ENCODE data around the gene NUP58.
"Not testable (repeated sequence)": the region's sequence is repeated elsewhere in the genome, so short reads cannot be mapped to it uniquely, and the experiment has no call there.

NUP58 gene

DNA sequence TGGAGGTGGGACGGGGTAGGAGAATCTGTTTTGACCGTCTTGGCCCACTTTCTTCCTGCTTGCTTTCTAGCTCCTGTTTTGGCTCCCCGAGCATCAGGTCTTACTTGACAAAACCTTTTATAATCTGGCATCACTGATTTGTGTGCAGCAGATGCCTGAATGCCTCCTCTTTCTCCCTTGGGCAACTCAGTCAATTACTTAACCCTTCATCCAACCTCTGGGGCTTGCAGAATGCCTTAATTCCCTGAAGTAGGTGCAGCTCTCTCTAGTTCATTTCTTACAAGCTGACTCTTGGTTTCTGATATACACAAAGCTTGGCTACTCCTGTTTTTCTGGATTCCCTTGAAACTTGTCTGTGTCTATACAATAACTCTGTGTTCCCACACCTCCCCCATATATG lies 5.7 kb upstream of the NUP58 start:
- DNase-seq (ENCODE audit: low read depth), result no peak
- H3K4me3 ChIP-seq (ENCODE audit: control insufficient read depth, low read depth, low read length), result no peak overlapping the region
- no peak for TF ChIP-seq CTCF (conservative IDR thresholded peaks at IDR 0.05; ENCODE audit: control insufficient read depth, insufficient read depth, low read depth, low read length)

DNA sequence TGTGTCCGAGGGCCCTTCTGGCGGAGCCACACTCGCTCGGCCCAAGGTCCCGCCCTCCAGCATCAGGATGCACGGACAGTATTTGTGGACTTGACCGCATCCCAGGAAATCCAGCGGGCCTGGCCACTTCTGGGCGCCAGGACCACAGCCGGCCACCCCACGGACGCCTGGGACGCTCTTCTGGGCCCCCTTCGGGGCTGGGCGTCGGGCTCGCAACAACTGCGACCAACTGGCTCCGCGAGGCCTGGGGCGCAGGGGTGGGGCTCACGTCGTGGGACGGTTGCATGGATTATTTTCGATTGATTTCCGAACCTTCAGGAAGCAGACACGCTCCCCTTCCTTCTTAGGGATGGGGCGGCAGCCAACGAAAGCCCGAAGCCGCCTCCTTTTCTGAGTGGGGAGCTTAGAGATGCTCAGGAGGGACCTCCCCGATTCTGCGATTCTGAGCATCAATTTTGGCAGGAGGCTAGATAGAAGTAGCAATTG lies 521 bp upstream of the NUP58 start:
- H3K4me3 ChIP-seq (ENCODE audit: control insufficient read depth, low read depth, low read length), result peak overlapping the region; percentile 78
- DNase-seq (ENCODE audit: low read depth), result peak; percentile 34
- no peak for TF ChIP-seq CTCF (conservative IDR thresholded peaks at IDR 0.05; ENCODE audit: control insufficient read depth, insufficient read depth, low read depth, low read length)

DNA sequence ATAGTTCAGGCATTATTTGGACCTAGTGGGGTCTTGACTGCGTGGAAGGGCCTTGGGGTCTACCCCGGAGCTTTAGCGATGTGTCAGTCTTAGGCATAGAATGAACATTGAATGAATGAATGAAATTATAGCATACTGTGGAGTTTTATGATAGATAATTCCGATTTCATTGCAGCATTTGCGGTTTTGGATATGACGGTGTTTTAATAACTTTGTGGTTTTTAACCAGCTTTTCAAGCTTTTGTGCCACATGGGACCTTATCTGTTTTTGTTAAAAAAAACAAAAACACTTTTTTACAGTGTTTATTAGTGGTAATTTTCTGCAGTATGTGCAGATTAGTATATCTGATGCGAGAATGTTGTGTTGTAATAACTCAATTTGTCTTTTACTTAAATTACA lies 696 bp downstream of the NUP58 start:
- TF ChIP-seq CTCF (conservative IDR thresholded peaks at IDR 0.05; ENCODE audit: control insufficient read depth, insufficient read depth, low read depth, low read length), result no peak
- peak overlapping the region; percentile 78 for H3K4me3 ChIP-seq (ENCODE audit: control insufficient read depth, low read depth, low read length)
- no peak for DNase-seq (ENCODE audit: low read depth)

DNA sequence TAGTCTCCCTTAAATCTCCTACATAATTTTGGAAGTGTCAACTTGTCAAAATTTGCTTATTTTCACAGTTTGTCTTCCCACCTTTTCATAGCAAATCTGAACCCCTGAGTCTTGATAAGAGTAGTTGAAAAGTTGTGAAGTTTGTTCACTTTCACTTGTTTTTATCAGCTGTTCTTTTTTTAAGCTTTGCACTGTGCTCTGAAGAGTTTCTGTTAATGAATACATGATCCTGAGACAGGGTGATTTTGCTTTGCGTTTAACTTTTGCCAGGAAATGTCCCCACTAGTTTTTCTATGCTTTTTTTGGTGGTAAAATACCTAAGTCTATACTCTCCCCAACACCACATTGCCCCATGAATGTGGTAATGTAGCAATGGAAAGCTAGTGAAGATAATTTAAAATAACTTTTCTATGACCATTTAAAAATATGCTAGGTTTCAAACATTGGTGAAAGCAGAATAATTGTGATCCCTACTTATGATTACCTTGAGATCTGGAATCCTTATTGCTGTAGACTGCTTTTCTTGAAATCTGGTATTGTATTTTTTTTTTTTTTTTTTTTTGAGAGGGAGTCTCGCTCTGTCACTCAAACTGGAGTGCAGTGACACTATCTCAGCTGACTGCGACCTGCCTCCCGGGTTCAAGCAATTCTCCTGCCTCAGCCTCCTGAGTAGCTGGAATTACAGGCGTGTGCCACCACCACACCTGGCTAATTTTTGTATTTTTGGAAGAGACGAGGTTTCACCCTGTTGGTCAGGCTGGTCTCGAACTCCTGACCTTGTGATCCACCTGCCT lies 5.4 kb downstream of the NUP58 start:
- no peak for TF ChIP-seq CTCF (conservative IDR thresholded peaks at IDR 0.05; ENCODE audit: control insufficient read depth, insufficient read depth, low read depth, low read length)
- DNase-seq (ENCODE audit: low read depth), result no peak
- no peak overlapping the region for H3K4me3 ChIP-seq (ENCODE audit: control insufficient read depth, low read depth, low read length)

DNA sequence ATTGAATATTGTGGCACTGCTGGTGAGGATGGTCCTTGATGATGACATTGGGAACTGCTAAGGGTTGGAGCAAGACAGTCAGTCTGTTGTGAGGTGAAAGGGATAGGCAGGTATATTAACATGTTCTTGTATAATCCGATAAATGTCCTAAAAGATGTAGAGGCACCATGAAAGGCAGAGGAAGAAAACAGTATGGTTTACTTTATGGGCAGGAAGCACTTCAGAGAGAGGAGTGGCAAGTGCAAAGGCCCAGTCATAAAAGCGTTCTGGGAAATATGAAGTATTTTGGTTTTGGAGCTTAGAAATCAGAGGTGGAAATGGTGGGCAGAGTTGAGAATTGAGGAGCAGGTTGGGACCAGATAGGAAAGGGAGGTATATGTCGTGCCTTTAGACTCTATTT lies 9.5 kb downstream of the NUP58 start:
- TF ChIP-seq CTCF (conservative IDR thresholded peaks at IDR 0.05; ENCODE audit: control insufficient read depth, insufficient read depth, low read depth, low read length), result no peak
- H3K4me3 ChIP-seq (ENCODE audit: control insufficient read depth, low read depth, low read length), result no peak overlapping the region
- DNase-seq (ENCODE audit: low read depth), result no peak

DNA sequence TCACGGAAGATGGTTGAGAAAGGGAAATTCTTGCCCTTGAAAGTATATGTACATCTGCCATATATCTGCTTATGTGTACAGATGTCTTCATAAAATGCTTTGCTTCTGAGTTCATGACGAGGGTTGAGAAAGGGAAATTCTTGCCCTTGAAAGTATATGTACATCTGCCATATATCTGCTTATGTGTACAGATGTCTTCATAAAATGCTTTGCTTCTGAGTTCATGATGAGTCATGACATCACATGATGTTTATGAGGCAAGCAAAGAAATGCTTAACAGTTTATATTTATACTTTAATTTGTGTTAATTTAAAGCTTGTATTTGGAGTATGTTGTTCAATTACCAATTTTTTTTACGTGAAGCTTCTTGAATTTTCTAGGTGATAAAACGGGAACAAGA lies 17.5 kb downstream of the NUP58 start:
- DNase-seq (ENCODE audit: low read depth), result peak; percentile 87
- not testable (repeated sequence) for H3K4me3 ChIP-seq (ENCODE audit: control insufficient read depth, low read depth, low read length)

DNA sequence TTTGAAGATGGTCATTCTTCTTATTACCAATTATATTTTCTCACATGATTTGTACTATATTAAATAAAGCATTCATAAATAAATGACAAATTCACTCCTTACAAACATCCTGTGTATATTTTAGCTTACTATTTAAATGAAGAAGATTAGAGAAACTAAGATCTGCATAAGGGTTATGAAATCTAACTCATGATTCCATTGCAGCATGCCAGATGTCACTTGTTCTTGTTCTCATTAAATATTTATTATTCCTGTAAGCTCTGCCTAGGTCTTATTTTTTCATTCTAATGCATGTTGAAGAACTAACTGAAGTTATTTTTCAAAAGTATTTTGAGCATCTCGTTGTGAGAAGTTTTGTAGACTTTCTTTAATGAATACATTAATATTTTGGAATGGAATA lies 18.3 kb downstream of the NUP58 start:
- no peak for TF ChIP-seq CTCF (conservative IDR thresholded peaks at IDR 0.05; ENCODE audit: control insufficient read depth, insufficient read depth, low read depth, low read length)
- DNase-seq (ENCODE audit: low read depth), result peak; percentile 32
- no peak overlapping the region for H3K4me3 ChIP-seq (ENCODE audit: control insufficient read depth, low read depth, low read length)

Data from fibroblast of mammary gland (primary cell).